Effector memory CD4-positive, alpha-beta T cell (primary cell): ENCODE measurements around the gene KRTAP20-2.

ENCODE experiments used
- DNase-seq, 3 donors: peaks; one replicate each; pipeline ENCODE4 v3.0.0-alpha.2; 2020
- H3K27ac ChIP-seq: 2 replicates; pipeline ENCODE4 v1.7.0; 2013; ENCODE audit warnings: mild to moderate bottlenecking, low read length, moderate library complexity; ENCODE audit not compliant: insufficient read depth, poor library complexity, severe bottlenecking
- H3K27me3 ChIP-seq: replicated peaks from 2 replicates; pipeline ENCODE4 v1.7.0; 2013; ENCODE audit warnings: mild to moderate bottlenecking, low read length; ENCODE audit not compliant: insufficient read depth, control insufficient read depth, poor library complexity, severe bottlenecking
- H3K36me3 ChIP-seq: 2 replicates; pipeline ENCODE4 v1.7.0; 2013; ENCODE audit warnings: mild to moderate bottlenecking, low read length, moderate library complexity; ENCODE audit not compliant: control insufficient read depth, insufficient read depth
- H3K4me1 ChIP-seq: 2 replicates; pipeline ENCODE4 v1.7.0; 2013; ENCODE audit warnings: low read length, mild to moderate bottlenecking; ENCODE audit not compliant: control insufficient read depth, insufficient read depth, poor library complexity, severe bottlenecking
- H3K4me3 ChIP-seq: 2 replicates; pipeline ENCODE4 v1.7.0; 2013; ENCODE audit warnings: low read length, low read depth, mild to moderate bottlenecking; ENCODE audit not compliant: insufficient read depth, poor library complexity, severe bottlenecking
- H3K9me3 ChIP-seq: 2 replicates; pipeline ENCODE4 v1.7.0; 2013; ENCODE audit warnings: mild to moderate bottlenecking, low read length, moderate library complexity; ENCODE audit not compliant: control insufficient read depth

KRTAP20-2 gene

DNA sequence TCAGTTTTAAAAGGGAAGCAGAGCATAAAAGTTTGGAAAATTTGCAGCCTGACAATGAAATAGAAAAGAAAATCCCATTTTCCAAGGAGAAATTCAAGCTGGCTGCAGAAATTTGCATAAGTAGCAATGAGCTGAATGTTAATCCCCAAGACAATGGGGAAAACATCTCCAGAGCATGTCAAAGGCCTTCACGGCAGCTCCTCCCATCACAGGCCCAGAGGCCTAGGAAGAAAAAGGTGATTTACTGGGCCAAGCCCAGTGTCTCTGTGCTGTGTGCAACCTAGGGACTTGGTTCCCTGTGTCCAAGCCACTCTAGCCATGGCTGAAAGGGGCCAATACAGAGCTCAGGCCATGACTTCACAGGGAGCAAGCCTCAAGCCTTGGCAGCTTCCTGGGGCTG lies 33.8 kb downstream of the KRTAP20-2 start:
- no peak overlapping the region for H3K27ac ChIP-seq
- no peak overlapping the region for H3K4me3 ChIP-seq
- no peaks in the 10 kb centered on the region for H3K27me3 ChIP-seq
- no peaks in the 10 kb centered on the region for H3K4me1 ChIP-seq
- H3K9me3 ChIP-seq: no peaks in the 10 kb centered on the region
- DNase-seq: no peak
- no peaks in the 10 kb centered on the region for H3K36me3 ChIP-seq

GRCh38 chr21:30672985-30673650 lies 38.1 kb downstream of the KRTAP20-2 start:
- Histone ChIP-seq H3K27ac (no peak overlapping the region), H3K36me3 (no peaks in the 10 kb centered on the region), H3K9me3 (no peaks in the 10 kb centered on the region), H3K27me3 (no peaks in the 10 kb centered on the region), H3K4me1 (no peaks in the 10 kb centered on the region), H3K4me3 (no peak overlapping the region)
- no peak for DNase-seq

- Histone ChIP-seq H3K36me3 (no peaks in the 10 kb centered on the region), H3K27me3 (no peaks in the 10 kb centered on the region), H3K4me1 (no peaks in the 10 kb centered on the region), H3K4me3 (no peak overlapping the region), H3K9me3 (no peaks in the 10 kb centered on the region), H3K27ac (no peak overlapping the region)
- no peak for DNase-seq
Observed at GRCh38 chr21:30674312-30674711, 39.3 kb downstream of the KRTAP20-2 start.

DNA sequence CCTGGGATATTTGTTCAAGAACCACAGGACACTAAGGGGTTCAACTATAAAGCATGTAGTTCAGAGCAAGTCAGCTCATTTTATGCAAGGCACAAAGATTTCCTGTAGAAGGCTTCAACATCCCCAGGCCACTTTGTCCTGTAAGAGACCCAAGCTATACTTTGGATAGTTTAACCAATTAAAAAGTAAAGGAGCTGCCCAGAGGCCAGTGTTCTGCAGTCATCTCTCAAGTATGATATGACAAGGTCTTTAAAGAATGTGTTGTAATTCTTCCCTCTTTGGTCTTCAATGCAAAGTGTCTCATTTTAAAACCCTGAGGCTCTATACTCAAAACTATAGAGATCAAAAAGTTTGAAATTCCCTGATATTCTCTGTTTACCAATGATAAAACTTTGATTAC lies 41.7 kb downstream of the KRTAP20-2 start:
- Histone ChIP-seq H3K4me3 (no peak overlapping the region), H3K9me3 (no peaks in the 10 kb centered on the region), H3K4me1 (no peaks in the 10 kb centered on the region), H3K27ac (no peak overlapping the region), H3K27me3 (no peaks in the 10 kb centered on the region), H3K36me3 (no peaks in the 10 kb centered on the region)
- DNase-seq: no peak

GRCh38 chr21:30680586-30680985 lies 45.6 kb downstream of the KRTAP20-2 start:
- Histone ChIP-seq H3K4me1 (no peaks in the 10 kb centered on the region), H3K27me3 (no peaks in the 10 kb centered on the region), H3K4me3 (no peak overlapping the region), H3K9me3 (no peaks in the 10 kb centered on the region), H3K36me3 (no peaks in the 10 kb centered on the region), H3K27ac (no peak overlapping the region)
- no peak for DNase-seq

DNA sequence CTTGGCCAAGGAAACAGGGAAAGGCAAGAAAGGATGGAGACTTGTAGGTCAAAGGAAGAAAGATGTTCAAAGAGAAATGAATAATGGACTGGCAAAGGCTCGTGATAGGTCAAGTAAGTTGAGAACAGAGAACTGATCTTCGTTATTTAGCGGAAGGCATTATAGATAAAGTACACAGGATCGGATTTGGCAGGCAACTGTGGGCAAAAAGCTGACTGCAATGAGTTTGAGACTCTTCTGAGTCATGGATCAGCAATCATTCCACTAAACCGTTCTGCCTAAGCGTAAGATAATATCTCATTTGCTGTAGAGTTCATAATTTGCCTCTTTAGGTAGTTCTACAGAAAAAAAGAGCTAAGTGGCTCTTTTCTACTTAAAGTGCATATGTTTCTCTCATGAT lies 49.5 kb downstream of the KRTAP20-2 start:
- no peaks in the 10 kb centered on the region for H3K9me3 ChIP-seq
- H3K36me3 ChIP-seq: no peaks in the 10 kb centered on the region
- no peaks in the 10 kb centered on the region for H3K4me1 ChIP-seq
- no peak overlapping the region for H3K4me3 ChIP-seq
- DNase-seq: no peak
- H3K27ac ChIP-seq: no peak overlapping the region
- H3K27me3 ChIP-seq: no peaks in the 10 kb centered on the region
